SK-N-SH treated with all-trans-retinoic acid at 6 μM for 48 hours (cell line): ENCODE data around the gene CFAP57.

ENCODE experiments used
- ATAC-seq: fragments of 200-7000 bp; cut with Tn5 transposase; 3 replicates; pipeline ENCODE4 v1.9.1; 2020; ENCODE audit warnings: mild to moderate bottlenecking, moderate library complexity
- ARNTL ChIP-seq: fragments of 450-650 bp; formaldehyde crosslinking; IDR thresholded peaks from 2 replicates; pipeline ENCODE4 v1.5.0; 2020; ENCODE audit warnings: low read depth, mild to moderate bottlenecking, moderate library complexity, borderline replicate concordance
- CSDC2 ChIP-seq: fragments of 250-450 bp; sonication (Bioruptor Pico); IDR thresholded peaks from 2 replicates; pipeline ENCODE4 v1.5.0; 2020; ENCODE audit warnings: mild to moderate bottlenecking, moderate library complexity
- GLIS3 ChIP-seq: fragments of 250-450 bp; sonication (Bioruptor Pico); IDR thresholded peaks from 2 replicates; pipeline ENCODE4 v1.5.0; 2020; ENCODE audit warnings: mild to moderate bottlenecking, moderate library complexity
- ISL1 ChIP-seq: fragments of 250-450 bp; sonication (Bioruptor Pico); IDR thresholded peaks from 2 replicates; pipeline ENCODE4 v2.1.2; 2022; ENCODE audit warnings: mild to moderate bottlenecking, moderate library complexity
- PPARA ChIP-seq: fragments of 250-450 bp; sonication (Bioruptor Pico); IDR thresholded peaks from 2 replicates; pipeline ENCODE4 v1.5.0; 2020; ENCODE audit warnings: mild to moderate bottlenecking, borderline replicate concordance
- RARB ChIP-seq: fragments of 250-450 bp; sonication (Bioruptor Pico); IDR thresholded peaks from 2 replicates; pipeline ENCODE4 v1.8.0; 2021; ENCODE audit warnings: mild to moderate bottlenecking, moderate library complexity
- SNAI2 ChIP-seq: fragments of 250-450 bp; sonication (Bioruptor Pico); IDR thresholded peaks from 2 replicates; pipeline ENCODE4 v1.5.0; 2020; ENCODE audit warnings: mild to moderate bottlenecking, moderate library complexity
- TCF4 ChIP-seq: fragments of 250-450 bp; sonication (Bioruptor Pico); IDR thresholded peaks from 2 replicates; pipeline ENCODE4 v1.8.0; 2021; ENCODE audit warnings: mild to moderate bottlenecking, moderate library complexity, borderline replicate concordance
- TOX ChIP-seq: fragments of 250-450 bp; sonication (Bioruptor Pico); IDR thresholded peaks from 2 replicates; pipeline ENCODE4 v1.8.0; 2021; ENCODE audit warnings: mild to moderate bottlenecking, moderate library complexity, borderline replicate concordance
- ZC3H10 ChIP-seq: fragments of 250-450 bp; sonication (Bioruptor Pico); IDR thresholded peaks from 2 replicates; pipeline ENCODE4 v1.5.1; 2021; ENCODE audit warnings: mild to moderate bottlenecking, moderate library complexity
- ZFP3 ChIP-seq: fragments of 250-450 bp; sonication (Bioruptor Pico); IDR thresholded peaks from 2 replicates; pipeline ENCODE4 v1.5.0; 2020; ENCODE audit warnings: mild to moderate bottlenecking, moderate library complexity
- ZFP30 ChIP-seq: fragments of 450-650 bp; formaldehyde crosslinking; IDR thresholded peaks from 2 replicates; pipeline ENCODE4 v1.5.0; 2022; ENCODE audit warnings: mild to moderate bottlenecking, moderate library complexity
- ZNF565 ChIP-seq: fragments of 450-650 bp; formaldehyde crosslinking; conservative IDR thresholded peaks from 2 replicates; pipeline ENCODE4 v1.5.0; 2020; ENCODE audit warnings: low read depth, mild to moderate bottlenecking, moderate library complexity
- ZNF70 ChIP-seq: fragments of 450-650 bp; formaldehyde crosslinking; IDR thresholded peaks from 2 replicates; pipeline ENCODE4 v1.5.0; 2020; ENCODE audit warnings: mild to moderate bottlenecking, moderate library complexity
- ZNF8 ChIP-seq: fragments of 450-650 bp; formaldehyde crosslinking; IDR thresholded peaks from 2 replicates; pipeline ENCODE4 v1.5.0; 2020; ENCODE audit warnings: mild to moderate bottlenecking, moderate library complexity
- TF ChIP-seq, protein P1 (sequence below): fragments of 250-450 bp; sonication (Bioruptor Pico); IDR thresholded peaks from 2 replicates; pipeline ENCODE4 v1.8.0; 2020; ENCODE audit warnings: mild to moderate bottlenecking, moderate library complexity, borderline replicate concordance
- TF ChIP-seq, protein P2 (sequence below): fragments of 250-450 bp; sonication (Bioruptor Pico); IDR thresholded peaks from 2 replicates; pipeline ENCODE4 v1.5.1; 2021; ENCODE audit warnings: mild to moderate bottlenecking, moderate library complexity
- TF ChIP-seq, protein P3 (sequence below): fragments of 250-450 bp; sonication (Bioruptor Pico); IDR thresholded peaks from 2 replicates; pipeline ENCODE4 v1.8.0; 2021; ENCODE audit warnings: low read depth, mild to moderate bottlenecking, moderate library complexity, borderline replicate concordance
- TF ChIP-seq, protein P4 (sequence below): fragments of 250-450 bp; sonication (Bioruptor Pico); IDR thresholded peaks from 2 replicates; pipeline ENCODE4 v1.5.1; 2020; ENCODE audit warnings: low read depth, mild to moderate bottlenecking, moderate library complexity

Gene CFAP57

DNA sequence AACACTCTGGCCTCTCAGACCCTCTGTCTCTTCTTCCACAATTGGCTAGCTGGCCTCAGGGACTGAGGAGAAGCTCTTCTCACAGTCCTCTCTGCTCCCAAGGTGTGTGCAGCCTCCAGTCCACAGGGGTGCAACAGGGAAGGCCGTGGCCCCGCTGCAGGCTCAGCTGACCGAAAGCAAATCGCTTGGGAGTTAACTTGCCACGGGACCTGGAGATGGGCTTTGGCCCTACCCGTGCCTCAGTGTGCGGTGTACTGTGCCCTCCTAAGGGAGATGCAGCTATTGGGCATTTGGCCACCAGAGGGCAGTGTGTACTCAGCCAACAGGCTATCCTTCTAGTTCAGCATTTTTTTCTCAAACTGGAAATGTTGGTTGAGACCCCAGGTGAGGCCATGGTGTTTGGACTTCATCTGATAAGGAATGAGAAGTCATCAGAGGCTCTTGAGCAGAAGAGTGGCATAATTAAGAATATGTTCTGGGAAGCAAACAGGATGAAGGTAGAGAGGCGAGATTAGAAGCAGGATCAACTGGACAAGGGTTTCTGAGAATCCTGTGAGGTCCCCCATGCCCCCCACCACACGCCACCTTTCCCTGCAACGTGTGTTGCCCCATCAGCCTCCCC, 55.1 kb downstream of the CFAP57 start:
- TF ChIP-seq, protein P1, sequence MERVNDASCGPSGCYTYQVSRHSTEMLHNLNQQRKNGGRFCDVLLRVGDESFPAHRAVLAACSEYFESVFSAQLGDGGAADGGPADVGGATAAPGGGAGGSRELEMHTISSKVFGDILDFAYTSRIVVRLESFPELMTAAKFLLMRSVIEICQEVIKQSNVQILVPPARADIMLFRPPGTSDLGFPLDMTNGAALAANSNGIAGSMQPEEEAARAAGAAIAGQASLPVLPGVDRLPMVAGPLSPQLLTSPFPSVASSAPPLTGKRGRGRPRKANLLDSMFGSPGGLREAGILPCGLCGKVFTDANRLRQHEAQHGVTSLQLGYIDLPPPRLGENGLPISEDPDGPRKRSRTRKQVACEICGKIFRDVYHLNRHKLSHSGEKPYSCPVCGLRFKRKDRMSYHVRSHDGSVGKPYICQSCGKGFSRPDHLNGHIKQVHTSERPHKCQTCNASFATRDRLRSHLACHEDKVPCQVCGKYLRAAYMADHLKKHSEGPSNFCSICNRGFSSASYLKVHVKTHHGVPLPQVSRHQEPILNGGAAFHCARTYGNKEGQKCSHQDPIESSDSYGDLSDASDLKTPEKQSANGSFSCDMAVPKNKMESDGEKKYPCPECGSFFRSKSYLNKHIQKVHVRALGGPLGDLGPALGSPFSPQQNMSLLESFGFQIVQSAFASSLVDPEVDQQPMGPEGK (CRISPR knock-in tag): no peak
- TF ChIP-seq TCF4 (CRISPR knock-in tag) (no peak), GLIS3 (CRISPR knock-in tag) (no peak), ZFP3 (CRISPR knock-in tag) (no peak), ZC3H10 (CRISPR knock-in tag) (no peak), RARB (CRISPR knock-in tag) (no peak), TOX (no peak), ZNF70 (CRISPR knock-in tag) (no peak), ZFP30 (CRISPR knock-in tag) (no peak), ZNF565 (CRISPR knock-in tag) (no peak), ARNTL (no peak)
- TF ChIP-seq, protein P2, sequence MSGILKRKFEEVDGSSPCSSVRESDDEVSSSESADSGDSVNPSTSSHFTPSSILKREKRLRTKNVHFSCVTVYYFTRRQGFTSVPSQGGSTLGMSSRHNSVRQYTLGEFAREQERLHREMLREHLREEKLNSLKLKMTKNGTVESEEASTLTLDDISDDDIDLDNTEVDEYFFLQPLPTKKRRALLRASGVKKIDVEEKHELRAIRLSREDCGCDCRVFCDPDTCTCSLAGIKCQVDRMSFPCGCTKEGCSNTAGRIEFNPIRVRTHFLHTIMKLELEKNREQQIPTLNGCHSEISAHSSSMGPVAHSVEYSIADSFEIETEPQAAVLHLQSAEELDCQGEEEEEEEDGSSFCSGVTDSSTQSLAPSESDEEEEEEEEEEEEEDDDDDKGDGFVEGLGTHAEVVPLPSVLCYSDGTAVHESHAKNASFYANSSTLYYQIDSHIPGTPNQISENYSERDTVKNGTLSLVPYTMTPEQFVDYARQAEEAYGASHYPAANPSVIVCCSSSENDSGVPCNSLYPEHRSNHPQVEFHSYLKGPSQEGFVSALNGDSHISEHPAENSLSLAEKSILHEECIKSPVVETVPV: no peak
- TF ChIP-seq, protein P3, sequence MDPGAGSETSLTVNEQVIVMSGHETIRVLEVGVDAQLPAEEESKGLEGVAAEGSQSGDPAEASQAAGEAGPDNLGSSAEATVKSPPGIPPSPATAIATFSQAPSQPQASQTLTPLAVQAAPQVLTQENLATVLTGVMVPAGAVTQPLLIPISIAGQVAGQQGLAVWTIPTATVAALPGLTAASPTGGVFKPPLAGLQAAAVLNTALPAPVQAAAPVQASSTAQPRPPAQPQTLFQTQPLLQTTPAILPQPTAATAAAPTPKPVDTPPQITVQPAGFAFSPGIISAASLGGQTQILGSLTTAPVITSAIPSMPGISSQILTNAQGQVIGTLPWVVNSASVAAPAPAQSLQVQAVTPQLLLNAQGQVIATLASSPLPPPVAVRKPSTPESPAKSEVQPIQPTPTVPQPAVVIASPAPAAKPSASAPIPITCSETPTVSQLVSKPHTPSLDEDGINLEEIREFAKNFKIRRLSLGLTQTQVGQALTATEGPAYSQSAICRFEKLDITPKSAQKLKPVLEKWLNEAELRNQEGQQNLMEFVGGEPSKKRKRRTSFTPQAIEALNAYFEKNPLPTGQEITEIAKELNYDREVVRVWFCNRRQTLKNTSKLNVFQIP (CRISPR knock-in tag): no peak
- peak; percentile 97 for ATAC-seq

DNA sequence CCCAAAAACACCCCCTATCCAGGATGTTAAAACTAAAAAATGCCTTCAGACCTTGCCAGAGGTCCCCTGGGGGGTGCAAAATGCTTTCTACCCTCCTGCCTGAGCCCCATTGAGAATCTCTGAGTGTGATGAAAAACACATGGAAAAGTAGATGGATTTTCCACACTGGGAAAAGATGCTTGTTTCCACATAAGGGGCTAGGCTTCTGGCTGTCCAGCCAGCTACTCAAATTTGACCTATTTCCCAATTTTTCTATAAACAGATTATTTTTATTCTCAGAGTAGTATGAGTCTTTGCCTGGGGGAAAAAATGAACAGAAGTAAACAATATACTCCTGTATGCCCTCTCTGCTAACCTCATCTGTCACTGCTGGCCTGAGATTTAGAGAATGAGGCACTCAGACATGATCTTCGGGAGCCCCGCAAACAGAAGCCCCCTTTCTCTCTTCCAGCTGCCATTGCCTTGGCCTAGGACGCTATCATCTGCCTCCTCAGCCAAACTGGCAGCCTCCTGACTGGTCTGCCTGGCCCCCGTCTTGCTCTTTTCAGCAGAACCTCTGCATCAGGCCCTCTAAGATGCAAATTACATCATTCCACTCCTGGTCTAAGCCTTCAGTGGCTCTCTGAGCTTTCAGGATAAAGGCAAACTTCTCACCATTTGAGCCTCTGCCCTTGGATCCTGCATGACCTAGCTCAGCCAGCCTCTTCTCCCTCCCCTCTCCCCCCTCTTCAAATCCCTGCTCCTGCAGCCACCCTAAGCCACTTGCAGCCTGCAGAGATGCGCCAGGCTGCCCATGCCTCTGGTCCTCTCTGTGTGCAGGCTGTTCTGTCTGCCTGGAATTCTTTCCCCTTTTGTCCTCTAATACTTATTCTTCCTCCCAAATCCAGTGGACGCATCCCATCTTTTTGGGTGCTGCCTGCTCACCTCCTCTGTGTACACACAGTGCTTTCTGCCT, 58.0 kb downstream of the CFAP57 start:
- TF ChIP-seq ISL1 (CRISPR knock-in tag) (no peak), CSDC2 (CRISPR knock-in tag) (no peak), PPARA (no peak), ZC3H10 (CRISPR knock-in tag) (no peak), TOX (no peak), ZNF8 (no peak), TCF4 (CRISPR knock-in tag) (no peak), SNAI2 (CRISPR knock-in tag) (no peak), ZFP30 (CRISPR knock-in tag) (no peak), ZFP3 (CRISPR knock-in tag) (no peak)
- TF ChIP-seq, protein P4, sequence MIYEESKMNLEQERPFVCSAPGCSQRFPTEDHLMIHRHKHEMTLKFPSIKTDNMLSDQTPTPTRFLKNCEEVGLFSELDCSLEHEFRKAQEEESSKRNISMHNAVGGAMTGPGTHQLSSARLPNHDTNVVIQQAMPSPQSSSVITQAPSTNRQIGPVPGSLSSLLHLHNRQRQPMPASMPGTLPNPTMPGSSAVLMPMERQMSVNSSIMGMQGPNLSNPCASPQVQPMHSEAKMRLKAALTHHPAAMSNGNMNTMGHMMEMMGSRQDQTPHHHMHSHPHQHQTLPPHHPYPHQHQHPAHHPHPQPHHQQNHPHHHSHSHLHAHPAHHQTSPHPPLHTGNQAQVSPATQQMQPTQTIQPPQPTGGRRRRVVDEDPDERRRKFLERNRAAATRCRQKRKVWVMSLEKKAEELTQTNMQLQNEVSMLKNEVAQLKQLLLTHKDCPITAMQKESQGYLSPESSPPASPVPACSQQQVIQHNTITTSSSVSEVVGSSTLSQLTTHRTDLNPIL (CRISPR knock-in tag): no peak
- TF ChIP-seq, protein P1 (CRISPR knock-in tag): no peak
- TF ChIP-seq, protein P2: no peak
- ATAC-seq: no peak
